ENCODE measurements around the gene TMED4.

- TF ChIP-seq EP300 (IDR thresholded peaks at IDR 0.05) (no peak), POLR2A (IDR thresholded peaks at IDR 0.05) (no peak), CTCF (IDR thresholded peaks at IDR 0.05) (no peak), POLR2AphosphoS5 (IDR thresholded peaks at IDR 0.05) (no peak)
Observed at GRCh38 chr7:44595934-44596635, 14.1 kb upstream of the TMED4 start.

All from suprapubic skin (tissue), 4 donors.